Muscle layer of duodenum (tissue), 2 donors: ENCODE data around the gene FAM120A.

ENCODE experiments used
- H3K27ac ChIP-seq: one replicate; pipeline ENCODE4 v1.7.0; 2013; ENCODE audit warnings: mild to moderate bottlenecking, low read length
- H3K27me3 ChIP-seq: one replicate; pipeline ENCODE4 v1.7.0; 2013; ENCODE audit warnings: low read depth, mild to moderate bottlenecking, control low read depth, low read length
- H3K36me3 ChIP-seq, 2 donors: one replicate each; pipeline ENCODE4 v1.7.0; 2013; ENCODE audit warnings: low read length in 2 of 2, control low read depth in 1 of 2, mild to moderate bottlenecking in 1 of 2; ENCODE audit not compliant: insufficient read depth in 2 of 2, control insufficient read depth in 1 of 2
- H3K4me1 ChIP-seq, 2 donors: one replicate each; pipeline ENCODE4 v1.7.0; 2013; ENCODE audit warnings: low read length in 2 of 2, mild to moderate bottlenecking in 2 of 2, control low read depth in 1 of 2, moderate library complexity in 1 of 2; ENCODE audit not compliant: insufficient read depth in 2 of 2, control insufficient read depth in 1 of 2
- H3K4me3 ChIP-seq, 2 donors: one replicate each; pipeline ENCODE4 v1.7.0; 2013; ENCODE audit warnings: low read length in 2 of 2, low read depth in 1 of 2, mild to moderate bottlenecking in 1 of 2
- H3K9me3 ChIP-seq, 2 donors: one replicate each; pipeline ENCODE4 v1.7.0; 2013; ENCODE audit warnings: low read length in 2 of 2, control low read depth in 1 of 2, mild to moderate bottlenecking in 1 of 2; ENCODE audit not compliant: control insufficient read depth in 1 of 2
- donor health status: healthy.

Gene FAM120A

DNA sequence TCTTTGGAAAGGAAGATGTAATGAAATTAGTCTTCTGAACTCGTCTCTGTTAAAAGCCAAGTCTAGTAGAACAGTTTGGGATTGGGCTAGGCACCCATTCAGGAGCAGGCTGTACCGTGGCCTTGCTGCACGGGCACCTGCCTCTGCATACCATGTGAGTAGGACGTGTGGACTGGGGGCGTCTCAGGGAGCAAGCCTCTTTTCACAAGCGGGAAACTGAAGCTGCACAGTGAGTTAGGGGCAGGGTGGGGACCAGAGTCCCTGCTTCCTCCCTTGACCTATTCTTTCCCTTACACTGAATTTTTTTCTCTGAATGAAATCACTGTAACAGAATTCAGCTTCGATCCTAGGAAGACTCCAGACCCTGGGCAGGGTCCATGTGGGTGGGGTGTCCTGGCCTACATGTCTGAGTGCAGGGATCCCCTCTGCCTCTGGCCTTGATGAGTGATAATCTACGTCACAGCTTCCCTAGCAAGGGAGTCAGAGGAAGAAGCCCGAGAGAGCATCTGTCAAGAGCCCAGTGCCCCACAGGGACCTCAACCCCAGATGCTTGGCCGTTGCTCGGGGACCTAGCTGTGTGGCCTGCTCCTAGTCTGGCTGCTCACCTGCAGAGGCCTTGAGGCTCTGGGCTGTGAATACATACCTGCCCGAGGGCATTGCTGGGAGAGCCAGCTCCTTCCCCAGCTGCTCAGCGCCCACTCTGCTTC lies 140.0 kb downstream of the FAM120A start:
- H3K9me3 ChIP-seq, result no peaks in the 10 kb centered on the region
- peaks cover 7 to 34% of the 10 kb centered on the region in 2 donors for H3K4me1 ChIP-seq
- H3K27me3 ChIP-seq, result no peaks in the 10 kb centered on the region
- no peaks in the 10 kb centered on the region for H3K36me3 ChIP-seq
- no peak overlapping the region for H3K4me3 ChIP-seq
- H3K27ac ChIP-seq, result no peak overlapping the region

DNA sequence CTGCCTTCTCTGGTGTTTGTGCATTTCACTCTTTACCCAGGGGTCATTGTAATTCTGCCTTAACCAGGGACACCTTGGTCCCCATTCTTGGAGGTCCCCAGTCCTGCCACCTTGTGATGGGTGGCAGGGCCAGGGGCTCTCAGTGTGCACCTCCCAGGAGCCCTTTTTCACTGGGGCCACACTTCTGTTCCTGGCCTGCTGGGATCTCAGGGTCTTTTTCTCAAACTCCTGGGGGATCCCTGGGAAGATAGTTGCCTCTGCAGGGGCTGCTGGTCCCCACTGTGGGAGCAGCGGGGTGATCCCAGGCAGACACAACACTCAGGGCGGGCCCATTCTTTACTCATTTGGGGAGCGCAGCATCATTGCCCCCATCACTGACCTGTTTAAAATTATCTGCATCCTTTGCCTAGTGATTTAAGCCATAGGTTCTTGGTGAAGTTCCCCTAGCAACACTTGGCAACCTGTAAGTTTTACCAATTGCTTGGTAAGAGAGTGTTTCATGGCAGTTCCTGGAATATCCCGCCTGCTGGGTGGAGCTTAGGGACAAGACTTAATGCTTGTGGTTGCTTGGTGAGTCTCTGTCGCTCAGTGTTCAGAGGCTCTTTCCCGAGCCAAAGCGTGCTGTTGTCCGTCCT lies 140.6 kb downstream of the FAM120A start:
- H3K4me3 ChIP-seq, result no peak overlapping the region
- H3K4me1 ChIP-seq, result peaks cover 7 to 31% of the 10 kb centered on the region in 2 donors
- no peaks in the 10 kb centered on the region for H3K9me3 ChIP-seq
- H3K36me3 ChIP-seq, result no peaks in the 10 kb centered on the region
- no peaks in the 10 kb centered on the region for H3K27me3 ChIP-seq
- H3K27ac ChIP-seq, result no peak overlapping the region

DNA sequence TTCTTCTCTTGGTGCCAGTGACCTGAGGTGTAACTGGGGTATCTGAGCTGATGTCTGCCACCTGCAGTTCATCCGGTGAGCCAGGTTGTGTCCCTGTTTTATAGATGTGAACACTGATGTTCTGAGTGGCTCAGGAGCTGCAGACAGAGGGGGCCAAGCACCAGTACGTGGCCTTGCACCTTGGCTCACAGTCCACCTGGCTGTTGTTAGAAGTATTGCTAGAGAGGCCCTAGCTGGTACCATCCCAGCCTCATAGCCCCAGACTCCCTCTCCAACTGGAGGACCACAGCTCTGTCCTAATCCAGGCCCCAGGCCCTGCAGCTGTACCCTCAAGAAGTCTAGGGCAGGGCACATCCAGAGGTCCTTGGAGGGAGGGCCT lies 141.1 kb downstream of the FAM120A start:
- Histone ChIP-seq H3K9me3 (no peaks in the 10 kb centered on the region), H3K27ac (no peak overlapping the region), H3K36me3 (no peaks in the 10 kb centered on the region), H3K27me3 (no peaks in the 10 kb centered on the region), H3K4me1 (peaks cover 7 to 31% of the 10 kb centered on the region in 2 donors), H3K4me3 (no peak overlapping the region)

DNA sequence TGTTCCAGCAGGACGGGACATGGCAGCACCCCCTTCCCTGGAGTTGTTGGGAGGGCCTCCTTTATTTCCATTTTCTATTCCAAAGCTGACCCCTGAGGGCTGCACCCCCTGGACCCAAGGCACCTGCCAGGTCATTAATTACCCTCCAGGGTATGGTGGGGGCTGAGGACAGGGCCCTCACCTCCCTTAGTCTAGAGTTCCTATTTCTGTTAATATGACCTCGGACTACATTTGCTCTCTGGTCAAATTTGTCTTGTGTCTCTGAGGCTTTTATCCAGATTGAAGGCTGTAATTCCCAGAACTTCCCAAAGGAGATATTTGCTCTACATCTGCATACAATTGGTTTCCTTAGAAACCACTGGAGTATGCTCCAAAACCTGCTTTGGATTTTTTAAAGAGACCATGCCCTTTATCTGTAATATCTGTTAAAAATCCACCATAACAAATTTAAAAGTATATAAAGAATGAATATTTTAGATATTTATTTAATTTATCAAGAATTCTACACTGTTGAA lies 141.7 kb downstream of the FAM120A start:
- Histone ChIP-seq H3K4me1 (peaks cover 7 to 31% of the 10 kb centered on the region in 2 donors), H3K27ac (no peak overlapping the region)

DNA sequence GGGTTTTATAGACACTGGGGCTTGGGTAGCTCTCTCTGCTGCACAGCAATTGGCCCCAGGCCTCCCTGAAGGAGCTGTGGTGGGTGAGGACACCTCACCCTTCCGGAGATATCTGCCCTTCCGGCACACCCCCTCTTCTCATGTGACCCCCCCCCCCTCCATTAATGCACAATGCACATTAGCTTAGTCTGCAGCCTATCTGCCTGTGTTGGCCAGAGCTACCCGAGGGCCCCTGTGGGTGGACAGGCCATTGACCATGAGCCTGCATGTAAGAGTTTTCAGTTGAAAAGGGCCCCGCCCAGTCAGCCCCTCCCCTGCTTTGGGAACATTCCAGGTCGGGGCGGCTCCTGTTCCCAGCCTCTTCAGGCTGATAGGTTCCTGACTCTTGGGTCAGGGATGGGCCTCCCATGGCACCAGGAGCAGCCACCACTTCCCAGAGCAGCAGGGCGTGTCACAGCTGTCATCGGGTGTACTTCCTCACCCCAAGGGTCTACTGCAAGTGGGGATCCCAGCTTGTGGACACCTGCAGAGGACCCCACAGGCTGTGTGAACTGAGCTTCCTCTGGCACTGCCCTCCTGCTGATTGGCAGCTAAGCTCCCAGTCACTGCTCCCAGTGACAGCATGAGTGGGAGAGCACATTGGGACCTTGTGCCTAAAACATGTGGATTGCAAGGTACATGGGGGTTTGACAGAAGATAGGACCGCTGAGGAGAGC lies 142.7 kb downstream of the FAM120A start:
- Histone ChIP-seq H3K27ac (no peak overlapping the region), H3K4me3 (no peak overlapping the region), H3K4me1 (peaks cover 10 to 40% of the 10 kb centered on the region in 2 donors)

More for the DNA sequence above, 141.7 kb downstream of the FAM120A start:
- Histone ChIP-seq H3K4me3 (no peak overlapping the region), H3K9me3 (no peaks in the 10 kb centered on the region), H3K27me3 (no peaks in the 10 kb centered on the region), H3K36me3 (no peaks in the 10 kb centered on the region)

DNA sequence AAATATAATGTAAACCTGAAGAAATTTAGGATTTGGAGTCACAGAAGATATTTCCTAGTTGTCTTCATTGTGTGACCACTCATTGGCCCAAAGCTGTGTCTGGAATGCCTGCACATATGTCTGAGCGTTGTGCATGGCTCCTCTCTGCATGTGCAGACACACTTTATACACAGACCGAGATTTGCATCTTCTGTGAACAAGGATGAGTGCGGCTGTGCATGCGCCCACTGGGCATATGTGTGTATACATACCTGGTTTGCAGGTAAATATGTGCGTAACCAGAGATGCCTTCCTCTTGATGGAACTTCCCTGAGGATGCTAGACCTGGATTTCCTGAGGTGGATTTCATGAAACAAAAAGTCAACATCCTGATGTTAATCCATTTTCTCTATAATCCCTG lies 144.0 kb downstream of the FAM120A start:
- H3K27me3 ChIP-seq, result no peaks in the 10 kb centered on the region
- no peak overlapping the region for H3K4me3 ChIP-seq
- no peaks in the 10 kb centered on the region for H3K9me3 ChIP-seq
- no peak overlapping the region for H3K27ac ChIP-seq
- H3K36me3 ChIP-seq, result no peaks in the 10 kb centered on the region
- H3K4me1 ChIP-seq, result peaks cover 3 to 37% of the 10 kb centered on the region in 2 donors

More for the DNA sequence above, 142.7 kb downstream of the FAM120A start:
- Histone ChIP-seq H3K36me3 (no peaks in the 10 kb centered on the region), H3K9me3 (no peaks in the 10 kb centered on the region), H3K27me3 (no peaks in the 10 kb centered on the region)

DNA sequence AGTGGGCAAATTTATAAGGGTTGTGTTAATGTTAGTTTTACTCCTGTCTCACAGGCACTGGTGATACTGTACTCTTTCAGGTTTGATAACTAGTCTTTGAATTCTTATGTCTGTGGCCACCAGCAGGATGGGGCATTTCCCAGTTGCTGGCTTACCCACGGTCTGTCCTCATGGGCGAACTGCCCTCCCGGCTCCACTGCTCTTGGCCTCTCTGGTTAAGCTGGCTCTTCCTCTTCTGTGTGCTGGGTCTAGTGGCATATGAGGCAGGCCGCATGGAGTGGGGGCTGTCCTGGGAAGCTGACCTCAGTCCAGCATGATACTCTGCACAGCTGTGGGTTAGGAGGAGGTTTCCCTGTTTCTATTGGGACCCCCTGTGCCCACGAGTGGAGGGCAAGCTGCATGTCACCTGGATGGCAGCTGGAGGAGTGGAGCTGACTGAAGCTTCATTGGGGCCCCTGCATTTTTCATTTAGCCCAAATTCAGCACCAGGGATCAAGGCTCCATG lies 144.4 kb downstream of the FAM120A start:
- Histone ChIP-seq H3K4me1 (peaks cover 3 to 36% of the 10 kb centered on the region in 2 donors), H3K9me3 (no peaks in the 10 kb centered on the region), H3K27ac (no peak overlapping the region), H3K27me3 (no peaks in the 10 kb centered on the region), H3K4me3 (no peak overlapping the region), H3K36me3 (no peaks in the 10 kb centered on the region)

DNA sequence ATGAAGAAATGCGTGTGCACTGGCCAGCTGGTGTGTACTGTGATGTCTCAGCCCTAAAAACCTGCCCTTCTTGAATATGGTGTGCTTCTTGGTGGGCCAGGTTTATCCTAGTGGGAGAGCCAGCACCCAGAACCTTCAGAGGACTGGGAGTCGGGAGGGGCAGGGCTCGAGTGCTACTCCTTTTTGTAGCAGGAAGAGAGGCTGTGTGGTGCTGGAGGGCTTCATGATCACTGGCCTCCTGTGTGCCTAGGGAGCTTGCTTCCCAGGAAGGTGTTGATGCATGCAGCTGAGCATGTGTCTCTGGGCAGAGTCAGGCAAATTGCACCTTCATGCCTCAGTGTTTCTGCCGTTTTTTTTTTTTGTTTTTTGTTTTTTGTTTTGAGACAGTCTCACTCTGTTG lies 144.9 kb downstream of the FAM120A start:
- no peaks in the 10 kb centered on the region for H3K27me3 ChIP-seq
- H3K36me3 ChIP-seq, result no peaks in the 10 kb centered on the region
- H3K9me3 ChIP-seq, result no peaks in the 10 kb centered on the region
- H3K4me3 ChIP-seq, result no peak overlapping the region
- no peak overlapping the region for H3K27ac ChIP-seq
- H3K4me1 ChIP-seq, result peaks cover 3 to 34% of the 10 kb centered on the region in 2 donors

DNA sequence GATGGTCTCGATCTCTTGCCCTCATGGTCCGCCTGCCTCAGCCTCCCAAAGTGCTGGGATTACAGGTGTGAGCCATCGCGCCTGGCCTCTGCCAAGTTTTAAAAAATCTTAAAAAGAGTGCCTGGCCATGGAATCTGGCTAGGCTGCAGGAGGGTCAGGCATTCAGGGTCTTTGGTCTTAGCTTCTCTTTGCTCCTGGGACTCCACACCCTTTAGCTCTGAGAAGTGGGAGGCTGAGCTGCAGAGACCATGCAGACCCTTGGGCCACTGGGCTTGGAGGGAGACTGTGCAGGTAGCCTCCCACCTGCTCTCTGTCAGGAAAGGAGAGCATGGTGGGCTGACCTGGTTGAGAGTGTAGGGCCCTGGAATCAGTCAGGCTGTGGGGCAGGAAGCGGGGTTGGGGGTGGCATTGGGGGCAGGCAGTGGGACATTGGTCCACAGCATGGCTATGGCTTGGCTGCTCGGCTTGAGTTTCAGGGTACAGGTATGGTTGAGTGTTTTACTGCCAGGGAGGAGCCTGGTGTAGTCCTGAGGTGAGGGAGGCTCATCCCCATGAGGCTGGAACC lies 145.7 kb downstream of the FAM120A start:
- Histone ChIP-seq H3K36me3 (no peaks in the 10 kb centered on the region), H3K9me3 (no peaks in the 10 kb centered on the region), H3K4me3 (no peak overlapping the region), H3K27me3 (no peaks in the 10 kb centered on the region), H3K4me1 (peaks cover 3 to 28% of the 10 kb centered on the region in 2 donors), H3K27ac (no peak overlapping the region)

DNA sequence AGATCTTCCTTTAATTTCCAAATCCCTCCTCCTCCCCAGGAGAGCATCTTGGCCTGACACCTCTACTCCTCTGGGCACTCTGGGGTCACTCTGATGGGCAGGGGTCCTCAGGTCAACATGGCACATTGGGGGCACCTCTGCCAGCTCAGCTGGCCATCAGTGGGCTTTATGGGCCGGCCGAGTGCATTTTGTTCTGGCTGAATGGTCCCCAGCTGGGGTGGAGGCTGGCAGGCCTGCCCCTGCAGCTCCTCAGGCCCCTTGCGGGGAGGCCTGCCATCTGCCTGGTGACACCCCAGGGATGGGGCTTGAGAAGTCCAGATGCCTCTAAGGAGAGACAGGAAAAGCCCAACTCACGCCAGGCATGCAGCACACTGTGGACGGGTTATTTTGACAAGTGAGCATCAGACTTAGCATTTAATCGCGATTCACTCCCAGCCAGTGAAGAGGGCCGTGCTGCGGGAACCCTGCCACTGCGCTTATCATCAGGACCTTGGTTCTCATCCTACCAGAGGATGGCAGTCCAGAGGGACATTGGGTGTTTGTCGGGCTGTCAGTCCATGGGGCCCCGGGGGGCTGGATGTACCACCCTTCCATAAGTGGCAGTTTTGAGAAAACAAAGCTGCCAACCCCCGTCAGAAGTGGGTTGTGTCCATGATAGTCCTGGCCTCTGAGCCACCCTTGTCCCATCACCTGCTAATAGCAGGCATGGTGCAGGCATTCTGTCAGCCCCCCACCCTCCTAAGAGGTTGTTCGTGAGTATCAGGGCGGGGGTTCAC lies 146.6 kb downstream of the FAM120A start:
- H3K27ac ChIP-seq, result no peak overlapping the region
- H3K9me3 ChIP-seq, result no peaks in the 10 kb centered on the region
- H3K4me3 ChIP-seq, result no peak overlapping the region
- no peaks in the 10 kb centered on the region for H3K36me3 ChIP-seq
- no peaks in the 10 kb centered on the region for H3K27me3 ChIP-seq
- H3K4me1 ChIP-seq, result peaks cover 3 to 24% of the 10 kb centered on the region in 2 donors
